ENCODE data around the gene MROH9. TPM values are rescaled to one million over a fixed set of nuclear protein-coding genes. Genes with fewer than 3 reads are reported as not detected.

The MROH9 gene
- total and polyA plus RNA-seq, 2 experiments from 2014 or later: 0.15 to 0.23 TPM

DNA sequence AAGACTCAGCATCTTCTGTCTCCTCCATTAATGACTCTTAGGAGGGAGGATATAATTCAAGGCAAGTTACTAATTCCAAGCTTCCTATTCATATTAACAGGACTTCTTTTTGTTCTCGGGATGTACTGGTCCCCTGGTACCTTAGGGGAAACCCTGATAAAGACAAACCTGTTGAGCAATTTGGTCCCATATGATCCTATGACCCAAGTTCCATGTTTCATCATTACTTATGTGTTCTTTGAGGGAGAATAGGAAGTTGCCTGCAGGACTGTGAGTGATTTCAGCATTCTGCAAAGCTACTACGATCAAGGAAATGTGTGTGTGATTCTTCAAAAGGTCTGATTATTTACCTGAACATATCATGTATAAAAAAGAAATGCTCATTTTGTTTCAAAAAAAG is 149.5 kb downstream of the MROH9 start:
- Histone ChIP-seq H4K20me1 (ENCODE audit: insufficient read depth, poor library complexity, severe bottlenecking) (no peaks in the 10 kb centered on the region), H3K79me2 (no peaks in the 10 kb centered on the region), H3K36me3 (replicated peaks; ENCODE audit: insufficient read depth, low read depth) (no peaks in the 10 kb centered on the region), H3K4me3 (no peak overlapping the region), H3K4me1 (ENCODE audit: insufficient read depth) (peaks cover 21% of the 10 kb centered on the region), H3K27me3 (no peaks in the 10 kb centered on the region), H3K9me3 (ENCODE audit: low read depth) (no peaks in the 10 kb centered on the region), H2AFZ (no peak overlapping the region), H3K27ac (no peak overlapping the region), H3K9me2 (replicated peaks; ENCODE audit: insufficient read depth) (no peaks in the 10 kb centered on the region), H3K4me2 (no peak overlapping the region)
- WGBS (ENCODE audit: low lambda C conversion rate, missing lambda C conversion rate): 96% methylated on average over 2 of the region's 2 CpGs
- DNase-seq (ENCODE audit: low spot score): no peak
- no peak for TF ChIP-seq EZH2phosphoT487 (IDR thresholded peaks at IDR 0.05; ENCODE audit: low read depth, severe bottlenecking, unreplicated experiment)
- TF ChIP-seq, protein P1, sequence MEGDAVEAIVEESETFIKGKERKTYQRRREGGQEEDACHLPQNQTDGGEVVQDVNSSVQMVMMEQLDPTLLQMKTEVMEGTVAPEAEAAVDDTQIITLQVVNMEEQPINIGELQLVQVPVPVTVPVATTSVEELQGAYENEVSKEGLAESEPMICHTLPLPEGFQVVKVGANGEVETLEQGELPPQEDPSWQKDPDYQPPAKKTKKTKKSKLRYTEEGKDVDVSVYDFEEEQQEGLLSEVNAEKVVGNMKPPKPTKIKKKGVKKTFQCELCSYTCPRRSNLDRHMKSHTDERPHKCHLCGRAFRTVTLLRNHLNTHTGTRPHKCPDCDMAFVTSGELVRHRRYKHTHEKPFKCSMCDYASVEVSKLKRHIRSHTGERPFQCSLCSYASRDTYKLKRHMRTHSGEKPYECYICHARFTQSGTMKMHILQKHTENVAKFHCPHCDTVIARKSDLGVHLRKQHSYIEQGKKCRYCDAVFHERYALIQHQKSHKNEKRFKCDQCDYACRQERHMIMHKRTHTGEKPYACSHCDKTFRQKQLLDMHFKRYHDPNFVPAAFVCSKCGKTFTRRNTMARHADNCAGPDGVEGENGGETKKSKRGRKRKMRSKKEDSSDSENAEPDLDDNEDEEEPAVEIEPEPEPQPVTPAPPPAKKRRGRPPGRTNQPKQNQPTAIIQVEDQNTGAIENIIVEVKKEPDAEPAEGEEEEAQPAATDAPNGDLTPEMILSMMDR (IDR thresholded peaks at IDR 0.05; ENCODE audit: poor library complexity): no peak

DNA sequence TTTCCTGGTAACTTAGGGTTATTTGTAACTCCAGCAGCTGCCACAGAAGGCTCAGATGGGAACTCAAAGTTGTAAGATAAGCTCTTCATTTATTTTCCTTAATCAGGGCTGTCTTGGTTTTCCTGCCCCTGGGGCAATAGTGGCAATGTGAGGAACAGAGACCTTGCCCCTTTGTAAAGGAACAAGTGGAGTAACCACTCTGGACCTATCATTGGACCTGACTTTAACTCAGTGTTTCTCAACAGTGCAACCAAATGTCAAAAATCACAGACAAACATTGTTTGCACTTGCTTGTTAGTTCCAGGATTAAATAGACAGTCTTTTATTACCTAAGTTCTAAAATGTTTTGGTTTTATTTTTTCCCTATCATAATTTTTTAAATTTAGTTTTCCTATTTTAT is 152.6 kb downstream of the MROH9 start:
- H3K9me3 ChIP-seq (ENCODE audit: low read depth): no peaks in the 10 kb centered on the region
- no peak overlapping the region for H2AFZ ChIP-seq
- DNase-seq (ENCODE audit: low spot score): no peak
- no peak overlapping the region for H3K4me2 ChIP-seq
- no peaks in the 10 kb centered on the region for H3K27me3 ChIP-seq
- H3K36me3 ChIP-seq (replicated peaks; ENCODE audit: insufficient read depth, low read depth): no peaks in the 10 kb centered on the region
- peaks cover 5% of the 10 kb centered on the region for H3K4me1 ChIP-seq (ENCODE audit: insufficient read depth)
- no peak overlapping the region for H3K27ac ChIP-seq
- H3K4me3 ChIP-seq: no peak overlapping the region
- H3K9me2 ChIP-seq (replicated peaks; ENCODE audit: insufficient read depth): no peaks in the 10 kb centered on the region
- no peaks in the 10 kb centered on the region for H4K20me1 ChIP-seq (ENCODE audit: insufficient read depth, poor library complexity, severe bottlenecking)
- no peaks in the 10 kb centered on the region for H3K79me2 ChIP-seq
- TF ChIP-seq, protein P1 (IDR thresholded peaks at IDR 0.05; ENCODE audit: poor library complexity): no peak
- TF ChIP-seq EZH2 (IDR thresholded peaks at IDR 0.05; ENCODE audit: borderline replicate concordance): no peak
- TF ChIP-seq EZH2phosphoT487 (IDR thresholded peaks at IDR 0.05; ENCODE audit: low read depth, severe bottlenecking, unreplicated experiment): no peak

DNA sequence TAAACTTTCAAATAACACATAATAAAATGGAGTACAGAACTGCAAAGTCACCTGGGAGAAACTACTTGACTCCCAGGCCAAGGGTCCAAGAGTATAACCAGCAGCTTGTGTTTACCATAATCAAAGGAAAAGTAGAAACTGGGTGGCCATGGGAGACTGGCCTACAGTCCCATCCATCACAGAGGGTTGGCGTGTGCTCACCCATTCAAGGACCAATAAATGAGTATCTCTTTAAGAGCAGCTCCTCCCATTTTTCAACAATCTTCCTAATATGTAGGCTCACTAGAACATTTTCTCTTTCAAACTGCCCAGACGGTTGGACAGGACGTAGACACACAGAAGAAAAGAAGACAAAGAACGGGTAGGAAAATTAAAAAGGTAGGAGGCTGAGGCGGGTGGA is 155.3 kb downstream of the MROH9 start, which contains the start of gene FMO3:
Gene FMO3 (plus strand): TSS at position 302 of the 400 bp plus-strand sequence. CDS start 1,754 bp downstream, outside the sequence.
- Histone ChIP-seq H2AFZ (no peak within 1 kb of the TSS), H3K9me3 (ENCODE audit: low read depth) (no peaks in the 10 kb centered on the region), H3K27ac (no peak within 1 kb of the TSS), H4K20me1 (ENCODE audit: insufficient read depth, poor library complexity, severe bottlenecking) (no peaks in the 10 kb centered on the region), H3K4me1 (ENCODE audit: insufficient read depth) (no peaks in the 10 kb centered on the region), H3K79me2 (no peaks in the 10 kb centered on the region), H3K36me3 (replicated peaks; ENCODE audit: insufficient read depth, low read depth) (no peaks in the 10 kb centered on the region), H3K4me3 (no peak within 1 kb of the TSS), H3K9me2 (replicated peaks; ENCODE audit: insufficient read depth) (no peaks in the 10 kb centered on the region), H3K4me2 (no peak within 1 kb of the TSS), H3K27me3 (no peaks in the 10 kb centered on the region)
- no peak for DNase-seq (ENCODE audit: low spot score)
- 80% methylated on average over 5 of the region's 5 CpGs for WGBS (ENCODE audit: low lambda C conversion rate, missing lambda C conversion rate)
- no peak for TF ChIP-seq EZH2phosphoT487 (IDR thresholded peaks at IDR 0.05; ENCODE audit: low read depth, severe bottlenecking, unreplicated experiment)
- TF ChIP-seq EZH2 (IDR thresholded peaks at IDR 0.05; ENCODE audit: borderline replicate concordance): no peak
- TF ChIP-seq, protein P1 (IDR thresholded peaks at IDR 0.05; ENCODE audit: poor library complexity): no peak

DNA sequence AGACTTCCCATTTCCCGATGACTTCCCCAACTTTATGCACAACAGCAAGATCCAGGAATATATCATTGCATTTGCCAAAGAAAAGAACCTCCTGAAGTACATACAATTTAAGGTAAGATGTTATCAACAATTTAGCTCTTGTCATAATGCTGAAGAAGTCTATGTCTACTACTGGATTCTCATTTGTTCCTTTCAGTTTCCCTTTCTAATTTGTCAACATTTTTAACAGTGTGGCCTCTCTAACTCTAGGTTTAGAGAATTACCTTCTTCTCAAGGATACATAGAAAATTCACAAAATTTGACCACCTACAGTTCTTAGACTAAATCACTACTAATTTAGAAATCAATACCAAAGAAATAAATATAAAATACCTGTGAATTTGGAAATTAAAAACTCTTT is 168.5 kb downstream of the MROH9 start:
- Histone ChIP-seq H3K4me1 (ENCODE audit: insufficient read depth) (no peaks in the 10 kb centered on the region), H3K4me2 (no peak overlapping the region), H3K79me2 (no peaks in the 10 kb centered on the region), H2AFZ (no peak overlapping the region), H3K36me3 (replicated peaks; ENCODE audit: insufficient read depth, low read depth) (no peaks in the 10 kb centered on the region), H3K9me2 (replicated peaks; ENCODE audit: insufficient read depth) (no peaks in the 10 kb centered on the region), H3K9me3 (ENCODE audit: low read depth) (no peaks in the 10 kb centered on the region), H3K27ac (no peak overlapping the region), H4K20me1 (ENCODE audit: insufficient read depth, poor library complexity, severe bottlenecking) (no peaks in the 10 kb centered on the region), H3K4me3 (no peak overlapping the region), H3K27me3 (no peaks in the 10 kb centered on the region)
- TF ChIP-seq EZH2phosphoT487 (IDR thresholded peaks at IDR 0.05; ENCODE audit: low read depth, severe bottlenecking, unreplicated experiment) (no peak), EZH2 (IDR thresholded peaks at IDR 0.05; ENCODE audit: borderline replicate concordance) (no peak)
- TF ChIP-seq, protein P1 (IDR thresholded peaks at IDR 0.05; ENCODE audit: poor library complexity): no peak
- DNase-seq (ENCODE audit: low spot score): no peak
- 100% methylated on average over 1 of the region's 1 CpG for WGBS (ENCODE audit: low lambda C conversion rate, missing lambda C conversion rate)
